IMR-90 (cell line): ENCODE data around the gene ZFP42. TPM values are rescaled to one million over a fixed set of nuclear protein-coding genes. Genes with fewer than 3 reads are reported as not detected.

Experiments
- ATAC-seq: fragments of 200-7000 bp; cut with Tn5 transposase; 2 replicates; pipeline ENCODE4 v1.9.1; 2020; ENCODE audit warnings: low read depth, mild to moderate bottlenecking, moderate library complexity
- BruUV-seq: library from RNA; stranded (reverse); fragments of 400-500 nt; replicated peaks from 2 replicates; lab custom pipeline; 2021; lab: Mats Ljungman, UMichigan
- CTCF ChIA-PET: fragments of 300-600 bp; formaldehyde crosslinking; extraction: SDS; loops from one replicate; lab custom pipeline; 2021; ENCODE audit warnings: antibody characterized with exemption; lab: Yijun Ruan, JAX
- POLR2A ChIA-PET: fragments of 300-600 bp; sonication (Branson Sonifier 250); formaldehyde crosslinking; loops from one replicate; lab custom pipeline; 2022; ENCODE audit warnings: antibody characterized with exemption; ENCODE audit not compliant: unreplicated experiment; lab: Charles Lee
- DNase-seq: peaks from one replicate; pipeline ENCODE4 v3.0.0; 2013
- H2AFZ ChIP-seq: replicated peaks from 2 replicates; pipeline ENCODE3; 2013; ENCODE audit warnings: low read length, mild to moderate bottlenecking; ENCODE audit not compliant: poor library complexity
- H2AK5ac ChIP-seq: 2 replicates; pipeline ENCODE4 v1.6.1; 2013; ENCODE audit warnings: low read depth, low read length, inconsistent platforms
- H2AK9ac ChIP-seq: replicated peaks from 2 replicates; pipeline ENCODE3; 2013; ENCODE audit warnings: mild to moderate bottlenecking, low read depth, low read length, moderate library complexity; ENCODE audit not compliant: poor library complexity
- H2BK120ac ChIP-seq: 2 replicates; pipeline ENCODE4 v1.6.1; 2013; ENCODE audit warnings: low read depth, low read length, inconsistent platforms
- H2BK15ac ChIP-seq: 3 replicates; pipeline ENCODE4 v1.6.1; 2013; ENCODE audit warnings: low read depth, low read length, inconsistent platforms
- H2BK20ac ChIP-seq: 2 replicates; pipeline ENCODE4 v1.6.1; 2013; ENCODE audit warnings: low read depth, mild to moderate bottlenecking, inconsistent platforms, low read length, moderate library complexity
- H2BK5ac ChIP-seq: 2 replicates; pipeline ENCODE4 v1.6.1; 2013; ENCODE audit warnings: mild to moderate bottlenecking, low read depth, low read length, inconsistent platforms; ENCODE audit not compliant: poor library complexity, severe bottlenecking
- H3K14ac ChIP-seq: replicated peaks from 2 replicates; pipeline ENCODE4 v1.6.1; 2013; ENCODE audit warnings: low read depth, low read length, inconsistent platforms
- H3K18ac ChIP-seq: 2 replicates; pipeline ENCODE4 v1.6.1; 2013; ENCODE audit warnings: low read depth, low read length, control low read depth
- H3K23ac ChIP-seq: 2 replicates; pipeline ENCODE4 v1.6.1; 2013; ENCODE audit warnings: low read depth, low read length, inconsistent platforms
- H3K27ac ChIP-seq: 2 replicates; pipeline ENCODE4 v1.5.1; 2013; ENCODE audit warnings: mild to moderate bottlenecking, control low read depth, low read length; ENCODE audit not compliant: insufficient read depth
- H3K27me3 ChIP-seq: 2 replicates; pipeline ENCODE4 v1.6.1; 2013; ENCODE audit warnings: low read length; ENCODE audit not compliant: control insufficient read depth, insufficient read depth
- H3K36me3 ChIP-seq: 2 replicates; pipeline ENCODE4 v1.6.1; 2013; ENCODE audit warnings: low read length, mixed read lengths; ENCODE audit not compliant: control insufficient read depth, insufficient read depth
- H3K4ac ChIP-seq: 2 replicates; pipeline ENCODE4 v1.6.1; 2013; ENCODE audit warnings: low read depth, low read length, inconsistent platforms
- H3K4me1 ChIP-seq: 2 replicates; pipeline ENCODE4 v1.6.1; 2013; ENCODE audit warnings: low read length, mixed read lengths; ENCODE audit not compliant: control insufficient read depth, insufficient read depth
- H3K4me2 ChIP-seq: 2 replicates; pipeline ENCODE4 v1.6.1; 2013; ENCODE audit warnings: low read depth, mild to moderate bottlenecking, control low read depth, low read length, moderate library complexity
- H3K4me3 ChIP-seq: 2 replicates; pipeline ENCODE4 v1.5.1; 2013; ENCODE audit warnings: low read depth, mild to moderate bottlenecking, control low read depth, low read length, moderate library complexity; ENCODE audit not compliant: insufficient read depth
- H3K56ac ChIP-seq: 2 replicates; pipeline ENCODE4 v1.6.1; 2013; ENCODE audit warnings: low read length, inconsistent platforms; ENCODE audit not compliant: insufficient read depth; ENCODE audit errors: extremely low read depth
- H3K79me1 ChIP-seq, 2 experiments: 2 replicates each; pipeline ENCODE4 v1.6.1; 2013; ENCODE audit warnings: low read length in 2 of 2, inconsistent platforms in 1 of 2, low read depth in 1 of 2
- H3K9ac ChIP-seq: 2 replicates; pipeline ENCODE4 v1.6.1; 2013; ENCODE audit warnings: low read depth, low read length, control low read depth
- H3K9me1 ChIP-seq: 2 replicates; pipeline ENCODE4 v1.6.1; 2013; ENCODE audit warnings: low read length, inconsistent platforms; ENCODE audit not compliant: insufficient read depth
- H3K9me3 ChIP-seq: 2 replicates; pipeline ENCODE4 v1.6.1; 2013; ENCODE audit warnings: low read length; ENCODE audit not compliant: control insufficient read depth, insufficient read depth
- H4K20me1 ChIP-seq: 2 replicates; pipeline ENCODE4 v1.6.1; 2013; ENCODE audit warnings: low read length, inconsistent platforms; ENCODE audit not compliant: insufficient read depth
- H4K5ac ChIP-seq: 2 replicates; pipeline ENCODE4 v1.6.1; 2013; ENCODE audit warnings: mild to moderate bottlenecking, low read depth, low read length, control low read depth
- H4K8ac ChIP-seq, 2 experiments: 2 replicates each; pipeline ENCODE4 v1.6.1; 2013; ENCODE audit warnings: low read depth in 2 of 2, low read length in 2 of 2, control low read depth in 1 of 2, inconsistent platforms in 1 of 2
- H4K91ac ChIP-seq: 2 replicates; pipeline ENCODE4 v1.6.1; 2013; ENCODE audit warnings: low read depth, low read length, inconsistent platforms; ENCODE audit not compliant: insufficient read depth
- BHLHE40 ChIP-seq: fragments of 150-350 bp; IDR thresholded peaks from 2 replicates; pipeline ENCODE4 v1.6.1; 2016; ENCODE audit warnings: mild to moderate bottlenecking, low read depth, low read length
- SMC3 ChIP-seq: fragments of 150-350 bp; IDR thresholded peaks from 2 replicates; pipeline ENCODE4 v1.6.1; 2016; ENCODE audit warnings: low read depth, mild to moderate bottlenecking, antibody characterized with exemption, low read length, moderate library complexity
- WGBS, 2 experiments: methylation state at CpG; one replicate each; pipeline versions ENCODE4 v1.1.5 to v1.1.7; 2013; ENCODE audit warnings: missing lambda C conversion rate in 2 of 2; ENCODE audit not compliant: insufficient read length in 1 of 2; ENCODE audit errors: extremely low coverage in 2 of 2; 5-methylcytosine and 5-hydroxymethylcytosine counted together
- dilution Hi-C: fragments of 300-500 bp; cut with HindIII; formaldehyde crosslinking; loops from one replicate; pipeline ENCODE4 v1.14.3; 2018; ENCODE audit warnings: low sequenced_read_pairs; ENCODE audit not compliant: unreplicated experiment
- in situ Hi-C: fragments of 300-500 bp; cut with MboI; formaldehyde crosslinking; loops from 3 replicates; pipeline ENCODE4 v1.14.3; 2019; ENCODE audit warnings: low sequenced_read_pairs, inconsistent platforms, mixed read lengths
- intact Hi-C: fragments of 100-400 bp; cut with micrococcal nuclease; formaldehyde crosslinking; loops from 2 replicates; pipeline ENCODE4 v1.10.0; 2022
- polyA plus RNA-seq, 3 experiments: library from polyadenylated mRNA; depleted of rRNA; stranded (reverse); fragments of >200 nt; gene quantifications; 2 replicates each; pipeline ENCODE4 v1.2.3, GENCODE V29; 2012; ENCODE audit warnings: low replicate concordance in 1 of 3
- total RNA-seq: library from RNA; depleted of rRNA; stranded (reverse); fragments of >200 nt; gene quantifications from 2 replicates; pipeline ENCODE4 v1.2.3, GENCODE V29; 2012

Gene ZFP42
- total and polyA plus RNA-seq, 2 of the 4 experiments (the other 2 are of a cell fraction): not detected

GRCh38 chr4:188002323-188002722 lies 6.8 kb downstream of the ZFP42 start:
- CTCF ChIA-PET: no interaction called here
- ATAC-seq: no peak
- no peaks in the 10 kb centered on the region for H3K9me3 ChIP-seq
- in situ Hi-C loops (no loop called here), intact Hi-C loops (no loop called here), dilution Hi-C loops (no loop called here)
- H3K56ac ChIP-seq: no peak overlapping the region
- H4K20me1 ChIP-seq: no peaks in the 10 kb centered on the region
- H3K9me1 ChIP-seq: no peaks in the 10 kb centered on the region
- H4K91ac ChIP-seq: no peak overlapping the region
- H3K4me2 ChIP-seq: no peak overlapping the region
- whole genome bisulfite sequencing, 2 experiments: no CpG with 5 or more reads among the region's 2 CpGs
- H2BK5ac ChIP-seq: no peak overlapping the region
- no peak overlapping the region for H3K9ac ChIP-seq
- POLR2A ChIA-PET: no interaction called here
- BruUV-seq: no TSS peak
- no peak overlapping the region for H3K23ac ChIP-seq
- no peaks in the 10 kb centered on the region for H3K4me1 ChIP-seq
- no peak overlapping the region for H3K4me3 ChIP-seq
- no peak overlapping the region for H4K8ac ChIP-seq
- H3K27me3 ChIP-seq: no peaks in the 10 kb centered on the region
- no peak overlapping the region for H3K4ac ChIP-seq
- no peaks in the 10 kb centered on the region for H3K36me3 ChIP-seq
- H2AK9ac ChIP-seq: no peak overlapping the region
- no peak overlapping the region for H2AFZ ChIP-seq
- TF ChIP-seq BHLHE40 (peak; percentile 43; the same call in 1 of the 2 replicates), SMC3 (no peak)
- no peak overlapping the region for H3K27ac ChIP-seq
- DNase-seq: peak; percentile 17
- H2BK120ac ChIP-seq: no peak overlapping the region
- H3K79me1 ChIP-seq: no peaks in the 10 kb centered on the region
- H3K18ac ChIP-seq: no peak overlapping the region
- no peak overlapping the region for H2BK20ac ChIP-seq
- H4K5ac ChIP-seq: no peak overlapping the region
- H2AK5ac ChIP-seq: no peak overlapping the region
- H3K14ac ChIP-seq: no peak overlapping the region
- no peak overlapping the region for H2BK15ac ChIP-seq
